Islet of Langerhans (tissue), 1 donor: ENCODE results near the gene PDCD2L.

Source experiments
- FAIRE-seq: peaks from one replicate; lab custom pipeline; 2011; peaks lifted over from hg19 to GRCh38; lab: Jason Lieb, UNC

PDCD2L gene

DNA sequence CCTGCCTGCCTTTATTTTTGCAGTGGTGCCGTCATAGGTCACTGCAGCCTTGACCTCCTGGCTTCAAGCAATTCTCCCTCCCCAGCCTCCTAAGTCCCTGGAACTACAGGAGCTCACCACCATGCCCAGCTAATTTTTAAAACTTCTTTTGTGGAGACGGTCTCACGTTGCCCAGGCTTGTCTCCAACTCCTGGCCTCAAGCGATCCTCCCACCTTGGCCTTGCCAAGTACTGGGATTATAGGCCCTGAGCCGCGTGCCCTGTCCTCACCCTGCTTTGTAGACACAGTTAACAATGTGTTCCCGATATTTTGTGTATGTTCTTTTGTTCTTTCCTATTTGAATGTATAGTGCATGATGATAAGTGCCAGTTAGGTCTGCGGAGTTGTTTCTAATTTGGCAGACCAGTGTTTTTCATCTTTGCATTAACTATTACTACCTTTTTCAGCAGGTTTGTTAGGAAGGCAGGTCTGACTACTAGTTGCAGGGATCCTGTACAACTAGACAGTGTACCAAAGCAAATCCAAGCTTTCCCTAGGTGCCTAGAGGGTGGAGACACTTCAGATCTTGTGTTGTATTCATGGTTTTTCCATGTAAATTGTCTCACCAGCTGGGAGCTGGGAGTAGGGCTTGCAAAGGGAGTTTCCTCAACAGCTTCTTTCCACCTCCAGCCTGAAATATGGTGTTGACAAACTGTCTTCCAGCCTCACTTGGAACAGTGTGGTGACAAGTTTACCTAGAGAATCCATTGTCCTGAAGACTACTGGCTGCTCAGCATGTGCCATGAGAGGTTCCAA, 67.9 kb downstream of the PDCD2L start:
- no peak for FAIRE-seq

DNA sequence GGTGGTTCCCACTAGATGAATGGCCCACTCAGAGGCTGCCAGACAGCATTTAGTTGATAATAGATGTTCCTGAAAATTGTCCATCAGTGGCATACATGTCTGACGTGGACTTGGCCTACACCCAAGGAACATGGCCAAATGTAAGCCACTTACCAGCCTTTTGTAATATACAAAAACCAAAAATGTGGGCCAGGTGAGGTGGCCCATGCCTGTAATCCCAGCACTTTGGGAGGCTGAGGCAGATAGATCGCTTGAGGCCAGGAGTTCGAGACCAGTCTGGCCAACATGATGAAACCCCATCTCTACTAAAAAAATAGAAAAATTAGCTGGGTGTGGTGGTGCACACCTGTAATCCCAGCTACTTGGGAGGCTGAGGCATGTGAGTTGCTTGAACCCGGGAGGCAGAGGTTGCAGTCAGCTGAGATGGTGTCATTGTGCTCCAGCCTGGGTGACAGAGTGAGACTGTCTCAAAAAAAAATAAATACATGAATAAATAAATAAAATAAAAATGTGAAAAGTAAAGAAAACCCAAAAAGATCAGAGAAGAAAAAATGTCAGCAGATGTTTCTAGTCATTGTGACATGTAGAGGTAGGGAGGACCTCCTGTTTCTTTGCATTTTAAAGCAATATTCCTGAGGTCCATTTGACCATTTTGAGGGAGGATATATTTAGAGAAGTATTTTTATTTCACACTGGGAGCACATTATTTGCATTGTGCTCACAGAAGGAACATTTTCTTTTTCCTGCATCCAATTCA, 70.2 kb downstream of the PDCD2L start:
- FAIRE-seq = no peak

DNA sequence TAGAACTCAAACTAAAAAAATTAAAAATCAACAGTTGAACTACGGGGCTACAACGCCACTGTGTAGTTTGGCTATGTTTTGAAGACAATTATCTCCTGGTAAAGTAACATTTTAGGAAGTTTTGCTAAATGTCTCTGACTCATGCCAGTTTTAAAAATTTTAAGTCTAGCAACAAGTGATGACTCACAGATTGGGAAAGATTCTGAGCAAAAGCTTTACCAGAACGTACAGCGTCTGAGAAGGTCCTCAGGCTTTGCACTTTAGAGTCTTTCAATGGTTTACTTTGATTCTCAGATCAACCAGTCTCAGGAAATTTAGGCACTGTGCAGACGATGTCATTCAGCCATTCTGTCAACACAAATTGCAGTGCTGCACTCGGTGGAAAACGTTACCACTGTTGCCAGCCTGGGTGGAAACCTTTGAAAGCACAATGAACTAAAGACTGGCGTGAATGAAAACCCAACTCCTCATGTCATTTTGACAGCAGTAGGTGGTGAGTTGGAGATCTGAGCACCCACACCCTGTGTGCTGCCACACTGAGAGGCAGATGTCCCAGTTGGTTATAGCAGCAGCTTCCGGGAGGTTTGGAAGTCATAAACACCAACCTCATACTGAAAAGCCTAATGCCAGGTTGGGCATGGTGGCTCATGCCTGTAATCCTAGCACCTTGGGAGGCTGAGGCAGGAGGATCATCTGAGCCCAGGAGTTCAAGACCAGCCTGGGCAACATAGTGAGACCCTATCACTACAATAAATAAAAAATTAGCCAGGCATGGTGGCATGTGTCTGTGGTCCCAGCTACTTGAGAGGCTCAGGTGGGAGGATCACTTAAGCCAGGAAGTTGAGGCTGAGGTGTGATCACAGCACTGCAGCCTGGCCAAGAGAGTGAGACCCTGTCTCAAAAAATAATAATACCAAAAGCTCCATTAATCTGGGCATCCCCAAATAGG, 71.1 kb downstream of the PDCD2L start:
- FAIRE-seq = no peak
